Activated naive CD8-positive, alpha-beta T cell treated with anti-CD3 and anti-CD28 coated beads for 36 hours (primary cell): ENCODE data around the gene ERI2. TPM values are rescaled to one million over a fixed set of nuclear protein-coding genes. Genes with fewer than 3 reads are reported as not detected.
A peak's percentile ranks its signal among the peaks of the same experiment; 100 is the strongest.
"Not testable (repeated sequence)": the region's sequence is repeated elsewhere in the genome, so short reads cannot be mapped to it uniquely, and the experiment has no call there.

ENCODE experiments used
- DNase-seq: peaks from one replicate; pipeline ENCODE4 v3.0.0; 2021
- H3K27ac Mint-ChIP-seq: one replicate; pipeline ENCODE4 v1.8.0; 2022; ENCODE audit warnings: mild to moderate bottlenecking, moderate library complexity, mixed read lengths
- H3K27me3 Mint-ChIP-seq: one replicate; pipeline ENCODE4 v1.8.0; 2022; ENCODE audit warnings: mild to moderate bottlenecking, mixed read lengths
- H3K36me3 Mint-ChIP-seq: one replicate; pipeline ENCODE4 v1.8.0; 2021; ENCODE audit warnings: mild to moderate bottlenecking, mixed read lengths
- H3K4me1 Mint-ChIP-seq: one replicate; pipeline ENCODE4 v1.8.0; 2021; ENCODE audit warnings: mixed read lengths
- H3K4me3 Mint-ChIP-seq: one replicate; pipeline ENCODE4 v1.8.0; 2022; ENCODE audit warnings: mild to moderate bottlenecking, moderate library complexity, mixed read lengths
- H3K9me3 Mint-ChIP-seq: one replicate; pipeline ENCODE4 v1.8.0; 2022; ENCODE audit warnings: mixed read lengths
- total RNA-seq, 2 experiments: library from RNA; stranded (reverse); gene quantifications; one replicate each; pipeline ENCODE4 v1.2.3, GENCODE V29; 2021

The ERI2 gene
- total RNA-seq, 2 experiments from 2014 or later = 22.6 to 25.1 TPM

DNA sequence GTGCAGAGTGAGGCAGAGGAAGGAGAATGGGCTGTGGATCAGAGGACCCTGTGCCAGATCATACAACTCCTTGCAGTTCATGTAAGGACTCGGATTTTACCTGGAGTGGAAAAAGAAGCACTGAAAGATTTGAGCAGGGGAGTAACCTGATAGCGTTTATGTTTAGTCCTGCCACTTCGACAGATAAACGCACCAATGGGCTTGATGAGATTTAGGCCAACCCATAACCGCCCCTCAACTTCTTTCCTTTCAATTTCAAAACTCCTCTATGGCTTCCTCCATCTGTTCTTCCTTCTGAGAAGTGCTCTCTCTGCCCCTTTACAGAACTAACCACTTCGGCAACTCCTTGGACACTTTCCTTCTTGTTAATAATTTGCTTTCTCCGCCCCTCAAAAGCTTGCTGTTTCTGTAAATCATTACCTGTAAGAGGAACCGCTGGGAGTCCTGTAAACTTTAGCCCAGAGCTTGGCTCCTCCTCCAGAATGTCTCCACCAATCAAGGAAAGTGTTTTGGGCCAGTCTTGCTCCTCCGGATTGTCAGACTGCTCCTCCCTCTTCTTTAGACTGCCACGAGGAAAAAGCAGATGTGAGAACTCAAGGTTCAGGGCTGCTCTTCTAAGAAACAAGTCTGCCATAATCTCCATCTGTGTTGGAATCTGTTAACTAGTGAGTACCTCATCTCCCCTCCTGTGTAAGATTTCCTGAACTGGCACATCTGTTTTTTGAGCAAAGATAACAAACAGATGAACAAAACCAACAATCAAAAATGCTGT, 42.6 kb downstream of the ERI2 start, which contains the start of gene ACSM3:
Gene ACSM3, plus strand, starts transcription at position 554 of the 772 bp plus-strand sequence. CDS start 6,021 bp downstream, outside the sequence.
- no peaks in the 10 kb centered on the region for H3K27me3 Mint-ChIP-seq
- H3K36me3 Mint-ChIP-seq = peaks cover 19% of the 10 kb centered on the region
- H3K4me1 Mint-ChIP-seq = peaks cover 19% of the 10 kb centered on the region
- peak within 1 kb of the TSS; percentile 89 for H3K4me3 Mint-ChIP-seq
- peak; percentile 62 for DNase-seq
- H3K9me3 Mint-ChIP-seq = peaks cover 5% of the 10 kb centered on the region
- peak within 1 kb of the TSS; percentile 93 for H3K27ac Mint-ChIP-seq

DNA sequence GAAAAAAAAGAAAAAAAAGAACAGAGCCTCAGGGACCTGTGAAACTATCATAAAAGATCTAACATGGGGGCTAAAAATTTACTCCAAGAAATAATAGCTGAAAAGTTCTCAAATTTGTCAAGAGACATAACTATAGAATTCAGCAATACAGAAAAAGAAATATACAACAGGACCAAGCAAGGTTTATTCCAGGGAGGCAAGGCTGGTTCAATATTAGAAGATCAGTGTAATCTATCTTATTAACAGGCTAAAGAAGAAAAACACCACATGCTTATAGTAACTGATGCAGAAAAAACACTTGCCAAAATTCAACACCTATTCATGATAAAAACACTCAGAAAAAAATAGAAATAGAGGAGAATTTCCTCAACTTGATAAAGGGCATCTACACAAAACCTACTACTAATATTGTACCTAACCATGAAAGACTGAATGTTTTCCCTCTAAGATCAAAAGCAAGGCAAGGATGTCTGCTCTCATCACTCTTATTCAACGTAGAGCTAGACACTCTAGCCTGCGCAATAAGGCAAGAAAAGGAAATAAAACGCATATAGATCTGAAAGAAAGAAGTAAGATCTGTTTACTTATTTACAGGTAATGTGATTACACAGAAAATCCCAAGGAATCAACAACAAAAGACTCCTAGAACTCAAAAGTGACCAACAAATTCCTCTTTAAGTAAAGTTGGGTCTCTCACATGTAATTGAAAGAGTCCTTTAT, 43.7 kb downstream of the ERI2 start:
- H3K27me3 Mint-ChIP-seq = no peaks in the 10 kb centered on the region
- H3K4me3 Mint-ChIP-seq = peak overlapping the region; percentile 89
- peaks cover 19% of the 10 kb centered on the region for H3K4me1 Mint-ChIP-seq
- peaks cover 19% of the 10 kb centered on the region for H3K36me3 Mint-ChIP-seq
- no peak for DNase-seq
- peak overlapping the region; percentile 93 for H3K27ac Mint-ChIP-seq
- peaks cover 5% of the 10 kb centered on the region for H3K9me3 Mint-ChIP-seq

DNA sequence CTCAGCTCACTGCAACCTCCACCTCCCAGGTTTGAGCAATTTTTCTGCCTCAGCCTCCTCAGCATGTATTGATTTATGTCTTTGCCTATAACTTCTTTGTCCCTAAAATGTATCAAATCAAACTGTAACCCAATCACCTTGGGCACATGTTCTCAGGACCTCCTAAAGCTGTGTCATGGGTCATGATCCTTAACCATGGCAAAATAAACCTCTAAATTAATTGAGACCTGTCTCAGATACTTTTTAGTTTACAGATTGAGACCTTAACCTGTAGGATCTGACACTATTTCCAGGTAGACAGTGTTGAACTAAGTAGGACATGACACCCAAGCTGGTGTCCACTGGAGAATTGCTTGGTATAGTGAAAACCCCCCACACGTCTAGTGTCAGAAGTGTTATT, 45.1 kb downstream of the ERI2 start:
- H3K4me1 Mint-ChIP-seq = peaks cover 19% of the 10 kb centered on the region
- peaks cover 5% of the 10 kb centered on the region for H3K9me3 Mint-ChIP-seq
- no peak for DNase-seq
- no peaks in the 10 kb centered on the region for H3K27me3 Mint-ChIP-seq
- H3K4me3 Mint-ChIP-seq = no peak overlapping the region
- peaks cover 19% of the 10 kb centered on the region for H3K36me3 Mint-ChIP-seq
- H3K27ac Mint-ChIP-seq = no peak overlapping the region

DNA sequence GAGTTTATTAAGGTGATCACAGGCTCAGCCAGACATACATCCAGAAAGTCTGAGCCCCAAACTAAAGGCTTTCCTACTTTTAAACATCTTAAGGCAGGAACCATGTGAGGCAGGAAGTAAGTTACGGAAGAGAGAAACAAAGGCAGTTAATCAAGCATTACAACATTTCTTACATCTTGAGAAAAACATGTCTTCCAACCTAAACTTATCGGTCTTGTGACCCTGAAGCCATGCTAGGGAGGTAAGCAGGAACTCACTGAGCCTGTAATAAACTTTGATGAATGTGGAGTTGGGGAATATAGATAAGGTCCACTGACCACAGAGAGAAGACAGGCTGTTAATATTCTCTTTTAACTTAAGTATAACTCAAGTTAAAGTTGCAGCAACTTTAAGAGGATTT, 45.9 kb downstream of the ERI2 start:
- no peak for DNase-seq
- Mint-ChIP-seq H3K27me3 (no peaks in the 10 kb centered on the region), H3K27ac (no peak overlapping the region), H3K4me1 (peaks cover 16% of the 10 kb centered on the region), H3K36me3 (peaks cover 19% of the 10 kb centered on the region), H3K4me3 (no peak overlapping the region), H3K9me3 (peaks cover 5% of the 10 kb centered on the region)

DNA sequence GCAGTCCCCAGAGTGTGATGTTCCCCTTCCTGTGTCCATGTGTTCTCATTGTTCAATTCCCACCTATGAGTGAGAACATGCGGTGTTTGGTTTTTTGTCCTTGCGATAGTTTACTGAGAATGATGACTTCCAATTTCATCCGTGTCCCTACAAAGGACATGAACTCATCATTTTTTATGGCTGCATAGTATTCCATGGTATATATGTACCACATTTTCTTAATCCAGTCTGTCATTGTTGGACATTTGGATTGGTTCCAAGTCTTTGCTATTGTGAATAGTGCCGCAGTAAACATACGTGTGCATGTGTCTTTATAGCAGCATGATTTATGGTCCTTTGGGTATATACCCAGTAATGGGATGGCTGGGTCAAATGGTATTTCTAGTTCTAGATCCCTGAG, 50.5 kb downstream of the ERI2 start:
- not testable (repeated sequence) for H3K27ac Mint-ChIP-seq, H3K4me3 Mint-ChIP-seq, H3K4me1 Mint-ChIP-seq, H3K36me3 Mint-ChIP-seq, DNase-seq, H3K27me3 Mint-ChIP-seq, H3K9me3 Mint-ChIP-seq

DNA sequence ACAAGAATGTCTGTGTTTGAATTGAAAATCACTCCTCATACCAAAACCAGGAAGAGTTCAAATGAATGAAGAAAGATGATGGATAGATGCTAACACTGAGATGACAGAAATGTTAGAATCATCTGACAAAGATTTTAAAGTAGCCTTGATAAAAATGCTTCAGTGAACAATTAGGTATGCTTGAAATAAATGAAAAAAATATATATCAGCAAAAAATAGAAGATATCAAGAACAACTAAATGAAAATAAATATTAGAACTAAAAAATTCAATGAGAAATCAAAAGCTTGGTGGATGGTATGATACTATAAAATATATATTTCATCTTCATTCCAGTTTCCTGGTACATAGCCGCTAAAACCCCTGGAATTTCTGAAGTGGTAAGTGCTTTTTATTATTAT, 51.0 kb downstream of the ERI2 start:
- H3K9me3 Mint-ChIP-seq = no peaks in the 10 kb centered on the region
- no peaks in the 10 kb centered on the region for H3K27me3 Mint-ChIP-seq
- DNase-seq = no peak
- peaks cover 4% of the 10 kb centered on the region for H3K36me3 Mint-ChIP-seq
- no peak overlapping the region for H3K27ac Mint-ChIP-seq
- no peak overlapping the region for H3K4me3 Mint-ChIP-seq
- H3K4me1 Mint-ChIP-seq = no peaks in the 10 kb centered on the region

DNA sequence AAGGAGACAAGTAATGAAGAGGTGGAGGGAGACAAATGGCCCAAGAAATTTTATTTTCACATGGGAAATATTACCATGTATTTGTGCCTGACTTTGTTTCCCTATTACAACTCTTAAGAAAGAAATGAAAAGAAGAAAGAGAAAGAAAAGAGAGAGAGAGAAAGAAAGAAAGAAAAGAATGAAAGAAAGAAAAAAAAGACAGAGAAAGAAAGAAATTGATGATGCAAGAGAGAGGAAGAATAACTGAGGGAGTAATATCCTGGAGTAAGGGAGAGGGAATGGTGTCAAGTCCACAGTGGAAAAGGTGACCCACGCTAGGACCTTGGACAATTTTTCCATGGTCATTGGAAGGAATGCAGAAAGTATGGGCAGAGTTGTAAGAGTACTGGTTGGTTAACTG, 52.5 kb downstream of the ERI2 start:
- Mint-ChIP-seq H3K4me3 (no peak overlapping the region), H3K36me3 (no peaks in the 10 kb centered on the region), H3K4me1 (no peaks in the 10 kb centered on the region), H3K9me3 (no peaks in the 10 kb centered on the region), H3K27me3 (no peaks in the 10 kb centered on the region), H3K27ac (no peak overlapping the region)
- no peak for DNase-seq

DNA sequence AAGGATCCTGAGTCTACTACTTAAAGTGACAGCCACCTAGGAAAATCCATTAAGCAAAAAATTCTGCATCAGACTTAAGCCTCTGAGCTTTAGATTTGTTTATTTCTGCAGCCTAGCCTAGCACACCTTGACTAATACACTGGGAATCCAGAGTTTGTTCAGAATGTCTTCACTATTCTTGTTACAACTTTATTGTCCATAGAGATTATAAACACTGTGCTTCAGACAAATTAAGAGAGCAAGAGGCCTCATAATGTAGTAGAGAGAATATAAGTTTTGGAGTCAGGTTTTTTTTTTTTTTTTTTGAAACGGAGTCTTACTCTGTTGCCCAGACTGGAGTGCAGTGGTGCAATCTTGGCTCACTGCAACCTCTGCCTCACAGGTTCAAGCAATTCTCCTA, 55.7 kb downstream of the ERI2 start:
- Mint-ChIP-seq H3K27ac (no peak overlapping the region), H3K9me3 (peaks cover 11% of the 10 kb centered on the region), H3K4me3 (no peak overlapping the region), H3K36me3 (peaks cover 2% of the 10 kb centered on the region), H3K4me1 (no peaks in the 10 kb centered on the region), H3K27me3 (no peaks in the 10 kb centered on the region)
- no peak for DNase-seq

DNA sequence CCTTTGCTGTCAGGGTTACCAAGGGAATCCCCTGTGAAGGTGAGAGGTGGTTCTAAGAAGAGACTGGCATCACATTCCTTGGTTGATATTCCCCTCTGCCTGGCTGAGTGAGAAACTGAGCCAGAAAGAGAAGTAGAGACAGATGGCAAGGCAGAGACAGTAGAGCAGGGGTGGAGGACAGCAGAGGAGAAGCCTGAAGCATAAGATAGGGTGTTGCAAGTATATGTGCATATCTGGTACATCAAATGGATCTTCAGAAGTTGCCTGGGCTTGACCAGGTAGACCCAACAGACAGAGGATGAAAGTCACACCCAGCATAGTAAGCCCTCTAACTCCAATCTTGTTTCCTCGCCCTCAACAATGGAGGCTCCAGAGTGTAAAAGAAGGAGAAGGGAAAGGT, 56.8 kb downstream of the ERI2 start:
- H3K4me1 Mint-ChIP-seq = no peaks in the 10 kb centered on the region
- DNase-seq = no peak
- no peak overlapping the region for H3K4me3 Mint-ChIP-seq
- H3K36me3 Mint-ChIP-seq = peaks cover 2% of the 10 kb centered on the region
- no peaks in the 10 kb centered on the region for H3K27me3 Mint-ChIP-seq
- peaks cover 11% of the 10 kb centered on the region for H3K9me3 Mint-ChIP-seq
- H3K27ac Mint-ChIP-seq = no peak overlapping the region

DNA sequence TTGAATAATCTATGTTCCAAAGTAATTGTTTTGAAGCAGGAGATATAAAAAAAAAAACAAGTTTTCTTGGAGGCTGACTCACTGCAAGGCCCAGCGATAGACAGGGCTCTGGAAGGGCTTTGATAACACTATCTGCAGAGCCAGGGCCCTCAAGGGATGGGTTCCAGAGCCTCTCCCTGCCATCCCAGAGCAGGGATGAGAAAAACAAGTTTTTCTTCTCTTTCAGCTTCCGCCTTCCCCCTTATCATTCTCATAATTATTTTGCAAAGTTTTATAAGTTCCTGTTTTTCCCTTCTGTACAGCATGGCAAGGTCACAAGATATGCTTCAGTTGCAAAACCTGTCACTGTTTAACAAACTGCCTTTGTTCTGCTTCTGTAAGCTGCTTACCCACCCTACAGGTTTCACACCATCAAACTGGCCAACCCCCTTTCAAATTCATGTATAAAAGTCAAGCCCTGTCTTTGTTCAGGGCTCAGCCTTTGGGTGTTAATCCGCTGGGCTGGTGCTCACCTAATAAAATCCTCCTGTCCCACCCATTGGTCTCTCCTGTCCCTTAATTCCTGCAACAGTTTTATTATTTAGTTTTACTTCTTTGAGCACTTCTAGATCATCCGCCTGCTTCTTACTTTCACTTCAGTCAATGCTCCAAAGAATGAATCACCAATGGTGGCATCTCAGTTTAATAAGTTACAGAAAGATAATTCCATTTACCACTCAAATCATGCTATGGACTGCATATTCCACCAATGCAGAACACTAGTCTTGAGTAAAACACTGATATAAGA, 59.0 kb downstream of the ERI2 start:
- no peak for DNase-seq
- H3K27me3 Mint-ChIP-seq = no peaks in the 10 kb centered on the region
- H3K36me3 Mint-ChIP-seq = peaks cover 2% of the 10 kb centered on the region
- H3K4me1 Mint-ChIP-seq = peaks cover under 1% of the 10 kb centered on the region
- peaks cover 11% of the 10 kb centered on the region for H3K9me3 Mint-ChIP-seq
- H3K27ac Mint-ChIP-seq = no peak overlapping the region
- no peak overlapping the region for H3K4me3 Mint-ChIP-seq

DNA sequence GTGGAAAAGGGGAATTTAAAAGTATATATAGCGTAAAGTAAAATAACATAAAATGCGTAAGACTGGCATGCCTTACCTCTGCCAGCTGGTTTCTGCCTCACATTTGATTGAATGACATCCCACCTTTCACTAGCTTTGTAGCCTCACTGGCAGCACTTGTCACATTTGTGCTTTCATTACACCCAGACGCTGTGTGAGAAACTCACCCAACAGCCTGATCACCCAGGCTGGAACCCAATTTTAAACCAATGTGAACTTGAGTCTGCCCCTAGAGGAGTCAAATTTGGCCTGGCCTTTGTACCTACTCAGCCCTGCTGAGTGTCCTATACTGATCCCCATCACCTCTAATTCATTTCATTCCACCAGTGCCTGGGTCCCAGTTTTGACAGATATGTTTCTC, 59.8 kb downstream of the ERI2 start:
- peaks cover 11% of the 10 kb centered on the region for H3K9me3 Mint-ChIP-seq
- H3K36me3 Mint-ChIP-seq = peaks cover 2% of the 10 kb centered on the region
- no peaks in the 10 kb centered on the region for H3K27me3 Mint-ChIP-seq
- no peak overlapping the region for H3K27ac Mint-ChIP-seq
- peaks cover 4% of the 10 kb centered on the region for H3K4me1 Mint-ChIP-seq
- H3K4me3 Mint-ChIP-seq = no peak overlapping the region
- no peak for DNase-seq

Other genes starting within 250 kb of the ERI2 start
- gene ACSM2B, start 230.1 kb downstream of the ERI2 start, total RNA-seq = not detected
- under 1 TPM in 1 of 2 experiments, not detected in 1; 0.16 TPM for gene ACSM1, start 108.8 kb downstream of the ERI2 start, total RNA-seq
- 10 to 100 TPM; 56.4 to 58.6 TPM for gene THUMPD1, start 64.7 kb downstream of the ERI2 start, total RNA-seq
- 10 to 100 TPM; 11.0 to 14.1 TPM for gene ACSM3, start 42.5 kb downstream of the ERI2 start, total RNA-seq
- 10 to 100 TPM; 14.4 to 14.8 TPM for gene REXO5, start 55 bp upstream of the ERI2 start, total RNA-seq
- gene DCUN1D3, start 93.9 kb upstream of the ERI2 start, total RNA-seq = 1 to 10 TPM; 7.7 to 8.2 TPM
- gene LYRM1, start 94.3 kb upstream of the ERI2 start, total RNA-seq = 10 to 100 TPM; 22.8 to 25.0 TPM